Esophagus squamous epithelium (tissue), 4 donors: Measurements from ENCODE around the gene EFCAB8.

Experiments used
- POLR2A ChIP-seq, 4 donors: fragments of 450-650 bp; IDR thresholded peaks; one replicate each; pipeline ENCODE4 v1.6.1; 2017; ENCODE audit warnings: antibody characterized with exemption in 4 of 4, mild to moderate bottlenecking in 4 of 4, moderate library complexity in 3 of 4
- TF ChIP-seq, protein P1 (sequence below), 6 experiments: fragments of 450-650 bp in 4 of 6; fragments of 200-600 bp in 2 of 6; sonication (generic) in 2 of 6; IDR thresholded peaks; one replicate each; pipeline ENCODE4 v1.5.1; 2016 to 2019; ENCODE audit warnings: antibody characterized with exemption in 6 of 6, mild to moderate bottlenecking in 4 of 6, moderate library complexity in 4 of 6

- TF ChIP-seq, protein P1, sequence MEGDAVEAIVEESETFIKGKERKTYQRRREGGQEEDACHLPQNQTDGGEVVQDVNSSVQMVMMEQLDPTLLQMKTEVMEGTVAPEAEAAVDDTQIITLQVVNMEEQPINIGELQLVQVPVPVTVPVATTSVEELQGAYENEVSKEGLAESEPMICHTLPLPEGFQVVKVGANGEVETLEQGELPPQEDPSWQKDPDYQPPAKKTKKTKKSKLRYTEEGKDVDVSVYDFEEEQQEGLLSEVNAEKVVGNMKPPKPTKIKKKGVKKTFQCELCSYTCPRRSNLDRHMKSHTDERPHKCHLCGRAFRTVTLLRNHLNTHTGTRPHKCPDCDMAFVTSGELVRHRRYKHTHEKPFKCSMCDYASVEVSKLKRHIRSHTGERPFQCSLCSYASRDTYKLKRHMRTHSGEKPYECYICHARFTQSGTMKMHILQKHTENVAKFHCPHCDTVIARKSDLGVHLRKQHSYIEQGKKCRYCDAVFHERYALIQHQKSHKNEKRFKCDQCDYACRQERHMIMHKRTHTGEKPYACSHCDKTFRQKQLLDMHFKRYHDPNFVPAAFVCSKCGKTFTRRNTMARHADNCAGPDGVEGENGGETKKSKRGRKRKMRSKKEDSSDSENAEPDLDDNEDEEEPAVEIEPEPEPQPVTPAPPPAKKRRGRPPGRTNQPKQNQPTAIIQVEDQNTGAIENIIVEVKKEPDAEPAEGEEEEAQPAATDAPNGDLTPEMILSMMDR (IDR thresholded peaks at IDR 0.05) = no peak
- TF ChIP-seq POLR2A (IDR thresholded peaks at IDR 0.05) = no peak
These were observed 122.3 kb downstream of the EFCAB8 start for GRCh38 chr20:32980990-32981389.
